Uterus (tissue), 2 donors: Measurements from ENCODE around the gene TRAPPC6A.

Experiments used
- POLR2A ChIP-seq, 2 donors: fragments of 450-650 bp; IDR thresholded peaks; one replicate each; pipeline ENCODE4 v1.6.1; 2016; ENCODE audit warnings: antibody characterized with exemption in 2 of 2, mild to moderate bottlenecking in 1 of 2, moderate library complexity in 1 of 2
- TF ChIP-seq, protein P1 (sequence below), 4 experiments: fragments of 200-600 bp in 2 of 4; fragments of 450-650 bp in 2 of 4; sonication (generic) in 2 of 4; IDR thresholded peaks; one replicate each; pipeline ENCODE4 v1.5.1; 2016 to 2019; ENCODE audit warnings: antibody characterized with exemption in 4 of 4, mild to moderate bottlenecking in 2 of 4, moderate library complexity in 1 of 4

DNA sequence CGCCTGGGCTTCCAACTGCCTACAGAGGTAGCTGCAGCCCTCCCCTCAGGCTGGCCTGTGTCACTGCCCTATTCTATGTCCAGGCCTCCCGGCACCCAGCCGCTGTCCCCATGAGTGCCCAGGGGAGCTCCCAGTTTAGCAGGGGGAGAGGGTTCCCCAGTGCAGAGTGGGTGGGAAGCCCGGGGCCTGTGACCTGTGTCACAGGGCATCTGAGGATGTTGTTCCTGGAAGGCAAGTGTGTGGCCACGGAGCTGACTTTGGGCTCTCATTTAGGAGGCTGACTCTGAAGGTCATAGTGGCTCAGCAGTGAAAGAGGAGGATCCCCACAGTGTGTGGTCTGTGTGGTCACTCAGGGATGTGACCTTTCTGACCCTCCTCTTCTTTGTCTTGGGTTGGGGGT, 59.9 kb downstream of the TRAPPC6A start:
- TF ChIP-seq, protein P1, sequence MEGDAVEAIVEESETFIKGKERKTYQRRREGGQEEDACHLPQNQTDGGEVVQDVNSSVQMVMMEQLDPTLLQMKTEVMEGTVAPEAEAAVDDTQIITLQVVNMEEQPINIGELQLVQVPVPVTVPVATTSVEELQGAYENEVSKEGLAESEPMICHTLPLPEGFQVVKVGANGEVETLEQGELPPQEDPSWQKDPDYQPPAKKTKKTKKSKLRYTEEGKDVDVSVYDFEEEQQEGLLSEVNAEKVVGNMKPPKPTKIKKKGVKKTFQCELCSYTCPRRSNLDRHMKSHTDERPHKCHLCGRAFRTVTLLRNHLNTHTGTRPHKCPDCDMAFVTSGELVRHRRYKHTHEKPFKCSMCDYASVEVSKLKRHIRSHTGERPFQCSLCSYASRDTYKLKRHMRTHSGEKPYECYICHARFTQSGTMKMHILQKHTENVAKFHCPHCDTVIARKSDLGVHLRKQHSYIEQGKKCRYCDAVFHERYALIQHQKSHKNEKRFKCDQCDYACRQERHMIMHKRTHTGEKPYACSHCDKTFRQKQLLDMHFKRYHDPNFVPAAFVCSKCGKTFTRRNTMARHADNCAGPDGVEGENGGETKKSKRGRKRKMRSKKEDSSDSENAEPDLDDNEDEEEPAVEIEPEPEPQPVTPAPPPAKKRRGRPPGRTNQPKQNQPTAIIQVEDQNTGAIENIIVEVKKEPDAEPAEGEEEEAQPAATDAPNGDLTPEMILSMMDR (IDR thresholded peaks at IDR 0.05) = no peak
- no peak for TF ChIP-seq POLR2A (IDR thresholded peaks at IDR 0.05)
